ENCODE data around the gene KIF16B. TPM values are rescaled to one million over a fixed set of nuclear protein-coding genes. Genes with fewer than 3 reads are reported as not detected.

Gene KIF16B
- total and polyA plus RNA-seq, 9 of the 15 experiments (the other 6 are each of a cell fraction or from before 2014, with no cell fraction given), result 1.00 to 10.6 (median 8.5) TPM

DNA sequence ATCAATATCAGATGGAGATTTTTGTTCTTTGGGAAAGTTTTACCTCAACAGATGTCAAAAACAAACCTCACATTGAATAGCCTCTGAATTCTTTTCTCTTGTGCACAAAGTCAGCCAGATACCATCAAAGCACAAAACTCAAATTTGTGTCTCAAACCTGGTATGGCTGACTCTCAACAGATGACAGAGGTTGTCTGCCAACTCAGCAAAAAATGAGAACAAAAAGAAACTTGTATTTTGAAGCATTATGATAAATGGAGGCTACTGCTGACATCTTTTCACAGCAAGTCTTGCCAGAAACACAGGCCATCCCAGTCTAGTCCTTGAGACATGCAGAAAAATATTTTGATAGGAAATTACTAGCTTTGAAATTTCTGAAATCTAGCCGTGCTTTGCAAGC lies 79.8 kb downstream of the KIF16B start:
- Histone ChIP-seq H3K4me2 (ENCODE audit: insufficient read depth, low read length) (no peak overlapping the region), H3K4me1 (replicated peaks in 1 of 2; ENCODE audit: control insufficient read depth in 2 of 2, insufficient read depth in 2 of 2, low read length in 2 of 2) (no peaks in the 10 kb centered on the region), H3K79me2 (ENCODE audit: control insufficient read depth, insufficient read depth, low read length) (no peaks in the 10 kb centered on the region), H2AFZ (ENCODE audit: low read depth, low read length) (no peak overlapping the region), H3K4me3 (no peak overlapping the region), H3K36me3 (ENCODE audit: control insufficient read depth, insufficient read depth, low read length) (peaks cover 2% of the 10 kb centered on the region; the same call in 1 of the 3 replicates), H4K20me1 (replicated peaks; ENCODE audit: control insufficient read depth, insufficient read depth, low read length) (no peaks in the 10 kb centered on the region), H3K9me3 (replicated peaks; ENCODE audit: control insufficient read depth, insufficient read depth, low read depth, low read length) (no peaks in the 10 kb centered on the region), H3K27me3 (ENCODE audit: control insufficient read depth in 2 of 2, insufficient read depth in 2 of 2, low read length in 2 of 2) (no peaks in the 10 kb centered on the region), H3K27ac (ENCODE audit: extremely low read depth, low read depth, low read length) (no peak overlapping the region), H3K9ac (ENCODE audit: insufficient read depth in 1 of 2, low read depth in 2 of 2, low read length in 2 of 2) (no peak overlapping the region), H3K9me1 (ENCODE audit: control insufficient read depth, insufficient read depth, low read length) (no peaks in the 10 kb centered on the region)
- no TSS peak for BruUV-seq (replicated peaks)
- intact Hi-C loops (cut with micrococcal nuclease), result no loop called here
- ATAC-seq (no peak), DNase-seq (ENCODE audit: extremely low read depth in 1 of 4, low spot score in 3 of 4) (no peak), FAIRE-seq (no peak)
- 50% methylated on average over 1 of the region's 1 CpG for WGBS (ENCODE audit: insufficient coverage, low coverage, missing lambda C conversion rate)
- ChIA-PET CTCF (ENCODE audit: low intra/inter-chr PET ratio) (no interaction called here), POLR2A (no interaction called here)
- in situ Hi-C loops (cut with MboI), result no loop called here
- TF ChIP-seq MCM2 (IDR thresholded peaks at IDR 0.05; ENCODE audit: low read depth) (no peak), ZNF830 (CRISPR knock-in tag; IDR thresholded peaks at IDR 0.05) (no peak), NCOA4 (IDR thresholded peaks at IDR 0.05; ENCODE audit: partially characterized antibody) (no peak), MAFK (IDR thresholded peaks at IDR 0.05; ENCODE audit: low read length) (peak; percentile 76), ZNF175 (CRISPR knock-in tag; IDR thresholded peaks at IDR 0.05; ENCODE audit: low read depth) (no peak), BRD4 (IDR thresholded peaks at IDR 0.05) (no peak), ZNF316 (IDR thresholded peaks at IDR 0.05) (peak; percentile 78), MAFG (tag; conservative IDR thresholded peaks at IDR 0.05) (peak; percentile 74), MAFF (IDR thresholded peaks at IDR 0.05; ENCODE audit: low read length) (peak; percentile 76), ZC3H4 (CRISPR knock-in tag; IDR thresholded peaks at IDR 0.05; ENCODE audit: borderline replicate concordance) (no peak), MCM5 (IDR thresholded peaks at IDR 0.05; ENCODE audit: low read depth) (no peak), RNF2 (IDR thresholded peaks at IDR 0.05) (no peak)
- TF ChIP-seq, protein P1, sequence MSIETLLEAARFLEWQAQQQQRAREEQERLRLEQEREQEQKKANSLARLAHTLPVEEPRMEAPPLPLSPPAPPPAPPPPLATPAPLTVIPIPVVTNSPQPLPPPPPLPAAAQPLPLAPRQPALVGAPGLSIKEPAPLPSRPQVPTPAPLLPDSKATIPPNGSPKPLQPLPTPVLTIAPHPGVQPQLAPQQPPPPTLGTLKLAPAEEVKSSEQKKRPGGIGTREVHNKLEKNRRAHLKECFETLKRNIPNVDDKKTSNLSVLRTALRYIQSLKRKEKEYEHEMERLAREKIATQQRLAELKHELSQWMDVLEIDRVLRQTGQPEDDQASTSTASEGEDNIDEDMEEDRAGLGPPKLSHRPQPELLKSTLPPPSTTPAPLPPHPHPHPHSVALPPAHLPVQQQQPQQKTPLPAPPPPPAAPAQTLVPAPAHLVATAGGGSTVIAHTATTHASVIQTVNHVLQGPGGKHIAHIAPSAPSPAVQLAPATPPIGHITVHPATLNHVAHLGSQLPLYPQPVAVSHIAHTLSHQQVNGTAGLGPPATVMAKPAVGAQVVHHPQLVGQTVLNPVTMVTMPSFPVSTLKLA (conservative IDR thresholded peaks at IDR 0.05), result no peak
- TF ChIP-seq, protein P2, sequence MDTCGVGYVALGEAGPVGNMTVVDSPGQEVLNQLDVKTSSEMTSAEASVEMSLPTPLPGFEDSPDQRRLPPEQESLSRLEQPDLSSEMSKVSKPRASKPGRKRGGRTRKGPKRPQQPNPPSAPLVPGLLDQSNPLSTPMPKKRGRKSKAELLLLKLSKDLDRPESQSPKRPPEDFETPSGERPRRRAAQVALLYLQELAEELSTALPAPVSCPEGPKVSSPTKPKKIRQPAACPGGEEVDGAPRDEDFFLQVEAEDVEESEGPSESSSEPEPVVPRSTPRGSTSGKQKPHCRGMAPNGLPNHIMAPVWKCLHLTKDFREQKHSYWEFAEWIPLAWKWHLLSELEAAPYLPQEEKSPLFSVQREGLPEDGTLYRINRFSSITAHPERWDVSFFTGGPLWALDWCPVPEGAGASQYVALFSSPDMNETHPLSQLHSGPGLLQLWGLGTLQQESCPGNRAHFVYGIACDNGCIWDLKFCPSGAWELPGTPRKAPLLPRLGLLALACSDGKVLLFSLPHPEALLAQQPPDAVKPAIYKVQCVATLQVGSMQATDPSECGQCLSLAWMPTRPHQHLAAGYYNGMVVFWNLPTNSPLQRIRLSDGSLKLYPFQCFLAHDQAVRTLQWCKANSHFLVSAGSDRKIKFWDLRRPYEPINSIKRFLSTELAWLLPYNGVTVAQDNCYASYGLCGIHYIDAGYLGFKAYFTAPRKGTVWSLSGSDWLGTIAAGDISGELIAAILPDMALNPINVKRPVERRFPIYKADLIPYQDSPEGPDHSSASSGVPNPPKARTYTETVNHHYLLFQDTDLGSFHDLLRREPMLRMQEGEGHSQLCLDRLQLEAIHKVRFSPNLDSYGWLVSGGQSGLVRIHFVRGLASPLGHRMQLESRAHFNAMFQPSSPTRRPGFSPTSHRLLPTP (IDR thresholded peaks at IDR 0.05; ENCODE audit: borderline replicate concordance, extremely low read depth, insufficient read length), result no peak
- TF ChIP-seq, protein P3, sequence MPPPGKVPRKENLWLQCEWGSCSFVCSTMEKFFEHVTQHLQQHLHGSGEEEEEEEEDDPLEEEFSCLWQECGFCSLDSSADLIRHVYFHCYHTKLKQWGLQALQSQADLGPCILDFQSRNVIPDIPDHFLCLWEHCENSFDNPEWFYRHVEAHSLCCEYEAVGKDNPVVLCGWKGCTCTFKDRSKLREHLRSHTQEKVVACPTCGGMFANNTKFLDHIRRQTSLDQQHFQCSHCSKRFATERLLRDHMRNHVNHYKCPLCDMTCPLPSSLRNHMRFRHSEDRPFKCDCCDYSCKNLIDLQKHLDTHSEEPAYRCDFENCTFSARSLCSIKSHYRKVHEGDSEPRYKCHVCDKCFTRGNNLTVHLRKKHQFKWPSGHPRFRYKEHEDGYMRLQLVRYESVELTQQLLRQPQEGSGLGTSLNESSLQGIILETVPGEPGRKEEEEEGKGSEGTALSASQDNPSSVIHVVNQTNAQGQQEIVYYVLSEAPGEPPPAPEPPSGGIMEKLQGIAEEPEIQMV (tag; conservative IDR thresholded peaks at IDR 0.05; ENCODE audit: low read depth), result no peak
- TF ChIP-seq, protein P4, sequence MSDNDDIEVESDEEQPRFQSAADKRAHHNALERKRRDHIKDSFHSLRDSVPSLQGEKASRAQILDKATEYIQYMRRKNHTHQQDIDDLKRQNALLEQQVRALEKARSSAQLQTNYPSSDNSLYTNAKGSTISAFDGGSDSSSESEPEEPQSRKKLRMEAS (CRISPR knock-in tag; IDR thresholded peaks at IDR 0.05), result no peak
- TF ChIP-seq, protein P5, sequence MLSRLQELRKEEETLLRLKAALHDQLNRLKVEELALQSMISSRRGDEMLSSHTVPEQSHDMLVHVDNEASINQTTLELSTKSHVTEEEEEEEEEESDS (CRISPR knock-in tag; IDR thresholded peaks at IDR 0.05), result no peak
